HG02588 (cell line): ENCODE measurements around the gene COMMD3.
A peak's percentile ranks its signal among the peaks of the same experiment; 100 is the strongest.

Experiments used
- ATAC-seq: cut with Tn5 transposase; IDR thresholded peaks from one replicate; pipeline ENCODE4 v1.9.1; 2021; ENCODE audit warnings: mild to moderate bottlenecking, moderate library complexity; ENCODE audit not compliant: unreplicated experiment

The COMMD3 gene

DNA sequence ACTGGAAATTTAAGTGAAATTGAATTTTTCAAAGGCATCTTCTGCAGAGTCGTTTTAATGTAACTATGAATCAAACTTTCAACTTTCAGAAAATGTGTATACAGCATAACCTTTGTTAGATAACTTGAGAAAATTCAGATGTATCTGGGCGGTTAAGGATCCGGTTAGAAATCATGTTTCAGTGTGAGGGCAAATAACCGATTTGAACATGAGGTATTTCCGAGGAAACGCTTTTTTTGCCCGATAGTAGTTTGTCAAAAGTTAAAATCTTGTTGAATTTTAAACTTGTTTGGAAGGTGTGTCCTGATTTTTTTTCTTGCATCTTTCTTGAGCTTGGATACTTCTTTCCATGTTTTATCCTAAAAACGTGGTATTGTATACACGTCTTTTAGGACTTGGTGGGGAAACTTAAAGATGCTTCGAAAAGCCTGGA is 3.4 kb downstream of the COMMD3 start:
- no peak for ATAC-seq

DNA sequence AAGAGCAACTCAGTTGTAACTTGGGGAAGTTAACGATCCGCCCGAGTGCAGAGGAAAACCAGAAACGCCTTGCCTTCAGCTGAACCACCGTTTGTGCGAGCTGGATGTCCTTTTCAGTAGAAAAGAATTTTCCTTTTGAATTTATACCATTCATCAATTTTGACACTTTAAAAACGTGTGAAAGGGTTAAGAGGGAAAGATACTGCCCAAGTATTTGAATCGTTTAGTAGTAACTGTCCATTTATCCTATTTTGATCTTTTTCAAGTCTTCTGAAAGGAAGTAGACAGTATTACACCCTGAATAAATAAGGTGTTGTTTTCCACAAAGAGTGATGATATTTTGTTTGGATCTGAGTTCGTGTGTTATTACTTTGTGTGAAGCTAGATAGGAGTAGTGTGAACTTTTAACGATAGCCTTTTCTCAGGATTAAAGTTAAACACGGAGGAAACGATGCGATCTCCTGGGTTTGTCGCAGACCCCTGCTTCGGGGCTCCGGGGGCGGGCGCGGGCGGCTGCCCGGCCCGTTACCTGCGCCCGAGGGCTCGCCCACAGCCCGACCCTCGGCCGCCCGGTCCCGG is 3.9 kb downstream of the COMMD3 start:
- ATAC-seq = no peak

DNA sequence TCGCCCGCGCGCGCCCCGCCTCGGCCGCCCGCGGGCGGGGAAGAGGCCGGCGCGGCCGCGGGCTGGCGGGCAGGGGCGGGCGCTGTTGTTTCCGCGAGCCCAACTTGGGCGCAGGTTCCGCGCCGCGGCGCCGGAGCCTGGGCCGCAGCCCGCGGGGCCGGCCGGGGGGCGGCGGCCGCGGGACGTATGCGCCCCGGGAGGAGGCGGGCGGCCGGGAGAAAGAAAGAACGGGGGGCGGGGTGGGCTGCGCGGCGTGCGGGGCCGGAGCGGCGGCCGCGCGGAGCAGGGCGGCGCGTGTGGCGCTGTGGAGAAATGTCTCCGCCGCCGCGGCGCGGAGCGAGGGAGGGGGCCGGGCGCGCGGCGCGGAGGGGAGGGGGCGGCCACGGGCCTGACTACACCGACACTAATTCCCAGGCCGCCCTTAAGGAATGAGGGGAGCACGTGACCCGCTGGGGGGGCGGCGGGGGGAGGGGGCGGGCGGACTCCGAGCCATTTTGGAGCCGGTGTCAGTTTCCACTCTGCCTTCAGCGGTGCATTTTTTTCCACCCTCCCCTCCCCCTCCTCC is 4.5 kb downstream of the COMMD3 start, which contains the start of gene BMI1:
BMI1 (plus strand) TSS at position 509 of the 565 bp plus-strand sequence. CDS start 5,351 bp downstream, outside the sequence.
- peak; percentile 22 for ATAC-seq

DNA sequence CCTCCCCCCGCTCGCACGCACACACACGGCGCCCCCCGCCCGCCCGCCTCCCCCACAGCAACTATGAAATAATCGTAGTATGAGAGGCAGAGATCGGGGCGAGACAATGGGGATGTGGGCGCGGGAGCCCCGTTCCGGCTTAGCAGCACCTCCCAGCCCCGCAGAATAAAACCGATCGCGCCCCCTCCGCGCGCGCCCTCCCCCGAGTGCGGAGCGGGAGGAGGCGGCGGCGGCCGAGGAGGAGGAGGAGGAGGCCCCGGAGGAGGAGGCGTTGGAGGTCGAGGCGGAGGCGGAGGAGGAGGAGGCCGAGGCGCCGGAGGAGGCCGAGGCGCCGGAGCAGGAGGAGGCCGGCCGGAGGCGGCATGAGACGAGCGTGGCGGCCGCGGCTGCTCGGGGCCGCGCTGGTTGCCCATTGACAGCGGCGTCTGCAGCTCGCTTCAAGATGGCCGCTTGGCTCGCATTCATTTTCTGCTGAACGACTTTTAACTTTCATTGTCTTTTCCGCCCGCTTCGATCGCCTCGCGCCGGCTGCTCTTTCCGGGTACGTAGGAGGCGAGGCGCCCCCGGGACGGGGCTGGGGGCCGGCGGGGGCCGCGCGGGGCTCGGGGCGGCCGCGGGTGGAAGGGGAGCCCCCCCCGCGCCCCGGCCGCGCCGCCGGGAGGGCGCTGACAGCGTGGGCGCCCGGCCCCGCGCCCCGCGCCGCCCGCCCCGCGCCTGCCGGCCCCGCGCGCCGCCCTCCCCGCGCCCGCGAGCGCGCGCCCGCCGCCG is 5.2 kb downstream of the COMMD3 start:
- ATAC-seq = peak; percentile 13

DNA sequence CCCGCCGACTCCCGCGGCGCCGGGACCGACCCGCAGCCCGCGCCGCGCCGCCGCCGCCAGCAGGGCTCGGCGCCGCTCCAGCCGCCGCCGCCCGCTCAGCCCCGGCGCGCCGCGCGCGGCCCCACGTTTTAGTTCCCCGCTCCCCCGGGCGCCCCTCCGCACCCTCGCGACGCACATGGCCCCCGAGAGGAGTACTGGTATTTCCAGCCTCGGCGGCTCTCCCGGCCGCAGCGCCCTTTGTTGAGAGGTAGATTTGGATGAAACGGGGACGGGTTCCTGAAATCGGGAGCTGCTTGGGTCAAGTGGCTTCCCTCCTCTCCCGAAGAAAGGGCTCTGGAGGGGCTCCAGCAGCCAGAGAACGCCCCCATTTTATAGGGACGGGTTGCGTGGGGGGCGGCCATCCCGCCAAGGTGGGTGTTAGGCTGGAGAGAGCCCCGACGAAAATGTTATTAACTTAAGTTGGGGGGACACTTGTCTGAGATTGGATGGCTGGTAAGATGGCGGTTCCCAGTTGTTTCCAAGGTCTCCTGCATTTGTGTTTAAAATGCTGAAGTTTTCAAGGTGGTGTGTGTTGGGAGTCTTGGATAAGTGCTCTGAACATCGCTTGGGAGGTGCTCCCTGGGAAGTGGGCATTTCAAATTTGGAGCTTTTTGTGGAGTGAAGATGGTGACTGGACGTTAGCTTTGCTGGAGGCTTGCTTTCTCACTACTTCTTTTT is 5.9 kb downstream of the COMMD3 start:
- ATAC-seq = no peak

DNA sequence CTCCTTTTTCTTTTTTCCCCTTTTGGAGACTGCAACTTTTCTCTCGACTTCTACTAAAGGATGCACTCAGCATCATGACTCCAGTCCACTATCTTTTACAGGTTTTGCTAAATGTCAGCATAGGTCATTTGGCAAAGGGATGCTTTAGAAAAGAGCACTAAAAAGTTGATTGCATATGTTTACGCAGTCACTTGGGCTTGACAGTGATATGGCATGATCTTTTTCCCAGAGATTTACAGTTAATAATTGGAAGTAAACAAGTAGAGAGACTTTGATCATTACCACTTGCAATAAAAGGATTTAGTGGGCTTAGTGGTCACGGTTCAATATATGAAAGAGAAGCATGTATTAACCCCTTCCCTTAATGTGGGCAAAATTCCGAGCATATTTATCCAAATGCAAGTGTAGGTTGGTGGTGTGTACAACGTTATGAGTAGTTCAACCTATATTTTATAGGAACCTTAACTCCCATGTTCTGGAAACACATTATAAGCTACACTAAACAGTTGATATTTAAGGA is 6.5 kb downstream of the COMMD3 start:
- ATAC-seq = no peak

DNA sequence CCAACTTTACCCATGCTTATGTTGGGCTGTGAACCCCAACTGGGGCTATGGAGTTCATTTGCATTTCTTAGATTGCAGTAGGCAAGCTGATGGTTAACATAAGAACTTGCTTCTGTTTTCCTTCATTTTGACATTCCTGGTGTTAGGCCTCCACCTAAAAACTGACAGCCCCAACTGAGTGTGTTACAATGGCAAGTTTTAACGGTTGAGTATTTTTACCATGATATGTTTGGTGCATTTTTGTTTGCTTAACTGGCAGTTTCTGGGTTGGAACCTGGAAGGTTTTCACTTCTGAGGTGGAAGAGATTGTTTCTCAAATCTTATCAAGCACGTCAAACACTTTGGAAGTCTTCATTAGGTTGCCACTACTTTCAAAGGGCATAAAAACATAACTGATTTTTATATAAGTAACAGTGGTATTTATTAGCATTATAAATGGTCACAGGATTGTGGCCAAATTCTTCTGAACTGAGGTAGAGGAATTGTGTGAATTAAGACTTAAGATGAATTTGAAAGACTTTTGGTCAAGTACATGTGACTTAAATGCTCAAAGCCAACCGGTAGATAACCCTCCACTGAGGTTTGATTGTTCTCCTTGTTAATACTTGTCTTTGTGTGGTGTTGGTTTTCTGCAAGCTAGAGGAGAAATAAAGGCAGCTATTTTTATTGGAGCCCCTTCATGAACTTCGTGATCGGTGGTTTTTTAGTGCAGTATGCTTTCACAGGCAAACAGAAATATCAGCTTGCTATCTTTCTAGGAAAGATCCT is 7.5 kb downstream of the COMMD3 start:
- no peak for ATAC-seq

DNA sequence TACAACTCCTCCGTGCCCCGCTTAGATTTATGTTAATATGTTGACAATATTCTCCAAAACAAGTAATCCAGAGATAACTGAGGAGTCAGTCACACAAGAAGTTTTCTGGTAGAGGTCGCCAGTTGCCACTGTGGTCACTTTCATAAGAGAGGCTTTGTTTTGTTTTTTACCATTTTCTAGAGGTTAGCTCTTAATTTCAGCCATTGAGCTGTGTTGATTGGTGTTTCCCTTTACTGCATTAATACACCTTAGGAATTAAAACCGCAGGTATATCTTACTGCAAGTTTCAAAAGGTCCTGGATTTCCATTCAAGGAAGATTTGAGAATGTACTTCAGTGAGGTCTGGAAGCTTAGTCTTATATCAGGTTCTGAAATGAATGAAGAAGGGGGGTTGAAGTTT is 8.2 kb downstream of the COMMD3 start:
- ATAC-seq = no peak

DNA sequence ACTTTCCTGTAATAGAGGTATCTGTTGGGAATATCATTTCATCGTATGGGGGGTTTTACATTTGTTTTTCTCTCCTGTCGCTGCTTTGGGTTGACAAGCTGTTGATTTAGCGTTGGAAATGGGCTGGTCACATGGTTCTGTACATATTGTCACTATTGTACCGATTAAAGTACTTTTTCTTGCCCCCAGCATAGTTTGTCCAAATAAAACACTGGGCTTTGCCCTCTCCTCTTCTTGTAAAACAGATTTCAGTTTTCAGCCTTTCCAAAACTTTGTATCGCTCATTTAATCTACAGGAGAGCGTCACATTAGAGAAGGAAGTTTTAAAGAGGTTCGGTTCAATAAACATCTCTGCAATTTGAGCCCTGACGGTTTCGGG is 8.7 kb downstream of the COMMD3 start:
- no peak for ATAC-seq

DNA sequence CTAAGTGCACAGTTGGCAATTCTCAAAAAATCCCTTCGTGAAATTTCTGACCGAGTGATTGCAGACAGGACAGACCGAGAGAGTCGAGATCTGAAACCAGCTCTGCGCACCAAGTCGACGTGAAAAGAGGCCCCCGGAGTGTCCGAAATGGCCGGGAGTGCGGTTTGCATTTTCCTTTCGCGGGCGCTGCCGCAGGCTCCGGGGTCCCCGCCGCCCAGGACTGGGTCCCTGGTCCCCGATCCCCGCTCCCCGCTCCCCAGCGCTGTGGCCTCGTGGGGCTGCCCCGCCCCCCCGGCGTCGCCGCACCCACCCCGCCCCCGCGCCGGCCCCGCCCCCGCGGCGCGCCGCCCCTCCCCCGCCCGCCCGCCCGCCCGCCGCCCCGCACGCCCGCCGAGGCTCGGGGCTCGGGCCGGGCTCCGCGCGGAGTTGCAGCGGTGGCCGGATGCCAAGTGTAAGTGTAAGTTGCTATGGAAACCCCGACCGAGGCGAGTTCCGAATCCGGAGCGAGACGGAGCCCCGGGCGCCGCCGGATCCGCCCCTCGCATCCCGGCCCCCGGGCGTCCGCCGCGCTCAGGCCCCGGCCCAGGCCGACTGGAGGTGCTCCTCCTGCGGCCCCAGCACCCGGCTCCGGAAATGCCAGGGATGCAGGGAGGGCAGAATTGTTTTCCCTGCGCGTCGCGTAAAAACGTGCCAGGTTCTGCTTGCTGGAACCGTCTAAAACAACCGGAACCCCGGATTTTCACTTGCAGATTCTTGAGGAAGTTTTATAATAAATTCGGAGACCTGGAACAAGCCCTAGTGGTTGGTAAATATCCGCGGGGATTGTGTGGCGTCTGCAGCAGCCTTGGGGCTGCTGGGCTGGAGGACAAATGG is 9.3 kb downstream of the COMMD3 start:
- ATAC-seq = peak; percentile 47

DNA sequence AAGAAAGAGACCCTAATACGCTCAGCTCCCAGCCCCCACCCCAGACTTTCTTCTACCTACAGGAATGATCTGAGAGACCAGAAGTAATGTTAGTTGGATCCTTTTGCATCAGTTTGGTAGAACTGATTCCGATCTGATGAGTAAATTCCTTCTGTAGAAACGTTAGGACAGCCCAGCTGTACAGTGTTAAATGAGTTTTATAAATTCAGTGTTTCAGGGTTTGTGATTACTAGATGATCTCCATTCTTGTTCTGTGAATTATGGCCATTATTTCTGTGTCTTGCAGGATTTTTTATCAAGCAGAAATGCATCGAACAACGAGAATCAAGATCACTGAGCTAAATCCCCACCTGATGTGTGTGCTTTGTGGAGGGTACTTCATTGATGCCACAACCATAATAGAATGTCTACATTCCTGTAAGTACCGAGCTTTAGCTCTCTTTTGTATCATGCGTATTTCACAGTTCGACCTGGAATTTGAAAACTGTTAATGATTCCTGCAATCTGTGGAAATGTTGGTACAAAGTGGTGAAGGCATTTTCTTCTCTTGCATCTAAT is 10.0 kb downstream of the COMMD3 start:
- ATAC-seq = no peak

DNA sequence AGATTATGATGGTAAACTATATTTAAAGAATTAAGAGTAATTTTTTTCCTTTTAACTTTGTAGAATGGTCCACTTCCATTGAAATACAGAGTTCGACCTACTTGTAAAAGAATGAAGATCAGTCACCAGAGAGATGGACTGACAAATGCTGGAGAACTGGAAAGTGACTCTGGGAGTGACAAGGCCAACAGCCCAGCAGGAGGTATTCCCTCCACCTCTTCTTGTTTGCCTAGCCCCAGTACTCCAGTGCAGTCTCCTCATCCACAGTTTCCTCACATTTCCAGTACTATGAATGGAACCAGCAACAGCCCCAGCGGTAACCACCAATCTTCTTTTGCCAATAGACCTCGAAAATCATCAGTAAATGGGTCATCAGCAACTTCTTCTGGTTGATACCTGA is 13.0 kb downstream of the COMMD3 start:
- ATAC-seq = no peak

DNA sequence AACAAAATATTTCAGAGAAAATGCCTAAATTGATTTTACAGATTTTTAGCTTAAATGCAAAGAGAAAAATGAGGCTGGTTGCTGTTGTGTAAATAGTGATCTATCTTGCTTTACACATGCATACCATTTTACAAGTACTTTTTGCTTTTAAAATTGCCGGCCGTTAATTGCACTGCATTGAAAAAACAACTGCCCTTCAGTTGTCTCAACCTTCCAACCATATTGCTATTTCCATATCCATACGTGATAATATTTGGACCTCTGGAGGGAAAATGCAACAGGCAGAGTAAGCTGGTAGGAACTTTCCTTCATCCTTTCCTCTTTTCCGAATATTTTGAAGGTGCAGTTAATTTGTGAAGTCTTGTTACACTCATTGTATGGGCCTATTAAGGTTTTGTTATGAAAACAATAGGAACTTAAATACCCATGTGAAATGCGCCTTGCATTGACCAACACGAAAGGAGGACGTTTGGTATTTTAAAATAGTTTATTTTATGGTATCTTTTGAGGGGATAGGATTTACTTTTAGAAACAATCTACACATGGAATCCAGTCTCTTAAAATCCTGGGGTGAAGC is 16.0 kb downstream of the COMMD3 start:
- no peak for ATAC-seq

DNA sequence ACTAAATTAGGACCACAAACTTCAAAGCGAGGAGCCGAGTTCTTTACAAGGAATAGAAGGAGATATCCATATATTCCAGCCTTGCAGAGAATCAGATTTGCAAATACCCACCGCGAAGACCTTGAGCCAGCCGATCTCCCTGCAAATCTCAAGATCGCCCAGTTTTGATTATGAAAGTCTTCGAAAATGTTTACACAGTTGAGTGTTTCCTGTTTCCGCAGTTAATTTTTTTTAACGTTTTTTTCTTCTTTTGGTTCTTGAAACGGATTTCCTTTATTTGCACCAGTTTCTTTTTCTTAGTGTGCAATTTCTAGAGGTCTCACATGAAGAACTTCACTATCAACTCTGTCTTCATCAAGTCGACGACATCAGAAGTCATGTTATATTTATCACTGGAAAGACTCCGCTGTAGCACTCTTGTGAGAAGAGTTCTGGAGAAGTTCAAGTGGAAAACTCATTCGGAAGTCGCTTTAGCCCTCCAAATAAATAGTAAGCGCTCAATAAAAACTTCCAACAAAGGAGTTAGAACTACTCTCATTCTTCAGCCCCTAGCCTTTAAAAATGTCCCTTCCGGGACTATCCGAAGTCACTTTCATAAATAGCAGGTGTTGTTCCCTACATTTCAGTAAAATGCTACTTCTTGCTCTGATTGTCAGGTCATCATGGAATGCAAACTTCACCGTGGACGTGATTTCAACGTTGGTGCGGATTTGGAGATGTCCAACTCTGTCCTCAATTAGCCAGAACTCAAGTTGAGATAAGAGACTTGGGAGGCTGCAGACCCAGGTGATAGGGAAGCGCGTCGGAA is 17.2 kb downstream of the COMMD3 start:
- ATAC-seq = no peak

DNA sequence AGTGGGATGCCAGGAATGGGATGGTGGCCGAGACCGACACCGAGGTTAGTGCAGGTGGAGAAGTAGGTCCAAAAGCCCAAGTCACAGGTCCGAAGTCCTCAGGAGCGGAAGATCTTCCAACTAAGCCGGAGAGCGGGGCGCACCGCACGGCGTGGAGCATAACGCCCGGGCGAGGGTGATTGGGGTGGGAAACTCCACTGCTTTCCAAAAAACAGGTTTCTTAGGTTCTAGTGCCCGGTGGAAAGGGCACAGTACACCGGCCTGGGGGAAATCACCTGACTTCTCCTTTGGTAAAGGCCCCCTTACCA is 17.7 kb downstream of the COMMD3 start:
- ATAC-seq = no peak

DNA sequence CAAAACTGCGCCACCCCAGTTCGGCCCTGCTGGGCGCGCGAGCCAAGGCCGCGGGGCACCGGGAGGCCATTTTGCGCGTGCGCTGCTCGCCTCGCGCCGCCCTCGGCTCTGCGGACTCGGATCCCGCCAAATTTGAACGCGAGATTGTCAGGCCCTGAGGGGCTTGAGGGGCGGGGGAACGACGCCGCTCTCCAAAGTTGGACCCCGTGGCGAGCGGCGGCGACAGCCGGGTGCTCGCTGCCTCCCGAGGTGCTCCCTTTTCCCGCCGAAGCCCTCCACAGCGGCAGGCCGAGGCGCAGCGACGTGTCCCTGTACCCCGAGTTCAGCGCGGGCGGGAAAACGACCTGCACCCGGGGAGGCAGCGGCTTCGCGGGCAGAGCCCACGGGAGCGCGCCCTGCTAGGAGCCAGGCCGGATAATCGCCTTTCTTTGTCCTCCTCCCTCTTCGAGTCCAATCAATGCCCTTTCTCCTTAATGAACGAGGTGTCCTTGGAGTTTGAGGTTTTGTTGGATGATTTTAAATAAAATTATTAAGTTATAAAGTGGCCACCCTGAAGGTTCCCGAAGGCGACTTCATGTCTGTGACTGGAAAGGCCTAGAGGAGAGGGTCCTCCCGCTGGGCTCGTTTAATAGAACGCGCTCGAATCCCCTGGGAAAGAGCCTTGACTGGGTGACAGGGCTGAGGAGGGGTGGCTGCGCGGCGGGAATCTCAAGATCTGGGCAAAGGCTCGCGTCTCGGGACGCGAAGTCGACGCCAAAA is 18.4 kb downstream of the COMMD3 start:
- ATAC-seq = no peak

DNA sequence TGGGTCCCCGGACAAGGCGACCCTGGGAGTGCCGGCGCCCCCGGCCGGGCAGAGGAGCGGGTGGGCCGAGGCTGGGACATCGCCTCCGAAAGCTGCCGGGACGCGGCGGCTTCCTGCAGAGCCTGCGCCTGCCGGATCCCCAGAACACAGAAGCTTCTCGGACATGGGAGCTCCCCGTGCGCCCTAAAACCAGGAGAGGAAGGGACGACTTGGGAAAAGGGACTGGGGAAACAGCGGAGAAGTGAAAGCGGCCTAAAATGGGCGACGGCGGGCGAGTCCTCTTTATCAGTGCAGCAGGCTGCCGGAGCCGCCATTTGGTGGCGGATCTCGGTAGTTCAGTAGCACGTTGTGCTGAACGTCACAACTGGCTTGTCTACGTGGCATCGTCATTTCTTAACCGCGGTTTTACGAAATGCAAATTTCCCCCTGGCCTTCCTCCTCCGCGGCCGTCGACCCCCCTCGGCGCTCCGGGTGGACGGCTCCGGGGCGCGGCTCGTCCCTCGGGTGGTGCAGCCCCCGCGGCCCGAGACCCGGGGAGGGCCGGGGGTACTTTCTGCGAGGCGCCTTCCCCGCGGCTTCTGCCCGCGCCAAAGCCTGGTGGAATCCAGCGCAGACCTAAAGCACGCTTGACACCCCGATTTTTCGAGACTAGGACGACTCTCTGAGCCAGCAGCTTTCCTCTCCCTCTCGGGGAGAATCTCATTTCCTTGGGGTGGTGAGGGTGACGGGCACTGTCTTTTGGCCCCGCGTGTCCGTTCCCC is 19.2 kb downstream of the COMMD3 start:
- peak; percentile 57 for ATAC-seq
